HCT116 (cell line): Measurements from ENCODE around the gene MYOF. TPM values are rescaled to one million over a fixed set of nuclear protein-coding genes. Genes with fewer than 3 reads are reported as not detected.

ENCODE experiments used
- ATAC-seq: fragments of 200-7000 bp; cut with Tn5 transposase; 2 replicates; pipeline ENCODE4 v1.9.1; 2020; ENCODE audit warnings: mild to moderate bottlenecking, moderate library complexity
- BruUV-seq: library from RNA; stranded (reverse); fragments of 400-500 nt; replicated peaks from 2 replicates; lab custom pipeline; 2021; lab: Mats Ljungman, UMichigan
- CTCF ChIA-PET: fragments of 300-600 bp; sonication (Branson Sonifier 250); formaldehyde crosslinking; loops from one replicate; lab custom pipeline; 2021; ENCODE audit warnings: antibody characterized with exemption; lab: Charles Lee
- POLR2A ChIA-PET: fragments of 300-600, 350-600 bp; sonication (Branson Sonifier 250); formaldehyde crosslinking; loops from one replicate; lab custom pipeline; 2021; ENCODE audit warnings: antibody characterized with exemption; lab: Charles Lee
- RAD21 ChIA-PET, 2 experiments: fragments of 300-600 bp; sonication (Branson Sonifier 250); formaldehyde crosslinking; loops; one replicate each; lab custom pipeline; 2023; ENCODE audit warnings: low total read pairs in 2 of 2; ENCODE audit not compliant: uncharacterized antibody in 2 of 2, unreplicated experiment in 2 of 2, low non-redundant PET in 1 of 2; lab: Charles Lee
- DNase-seq: peaks from one replicate; pipeline ENCODE4 v3.0.0-alpha.2; 2010; ENCODE audit warnings: low read depth, low spot score
- H2AFZ ChIP-seq: fragments of 200-600 bp; shearing (Covaris generic), sonication (generic); 2 replicates; pipeline ENCODE4 v1.6.1; 2017; ENCODE audit warnings: low read depth, mixed run types, mixed read lengths, antibody characterized with exemption, low read length; ENCODE audit not compliant: poor library complexity, severe bottlenecking
- H3K27ac ChIP-seq: 2 replicates; pipeline ENCODE4 v1.5.1; 2012; ENCODE audit warnings: low read depth, low read length
- H3K27me3 ChIP-seq: fragments of 200-600 bp; sonication (generic); 2 replicates; pipeline ENCODE4 v1.6.1; 2016; ENCODE audit warnings: mixed run types, low read length, mixed read lengths; ENCODE audit not compliant: insufficient read depth
- H3K36me3 ChIP-seq, 2 experiments: fragments of 200-500 bp in 1 of 2; fragments of 200-600 bp in 1 of 2; sonication (Bioruptor generic) in 1 of 2; sonication (generic) in 1 of 2; 2 replicates each; pipeline versions ENCODE4 v1.5.1 to v1.6.1; 2014 to 2016; ENCODE audit warnings: low read length in 2 of 2, inconsistent platforms in 1 of 2, mixed read lengths in 1 of 2, mixed run types in 1 of 2; ENCODE audit not compliant: insufficient read depth in 2 of 2, control insufficient read depth in 1 of 2
- H3K4me1 ChIP-seq, 2 experiments: fragments of 200-600 bp in 1 of 2; sonication (generic) in 1 of 2; 2 replicates each; pipeline versions ENCODE4 v1.5.1 to v1.6.1; 2012 to 2017; ENCODE audit warnings: low read length in 2 of 2, inconsistent platforms in 1 of 2, mild to moderate bottlenecking in 1 of 2, mixed read lengths in 1 of 2, mixed run types in 1 of 2, moderate library complexity in 1 of 2; ENCODE audit not compliant: insufficient read depth in 2 of 2, control insufficient read depth in 1 of 2
- H3K4me2 ChIP-seq: fragments of 200-600 bp; sonication (generic); 2 replicates; pipeline ENCODE4 v1.6.1; 2017; ENCODE audit warnings: mixed run types, low read length, mixed read lengths
- H3K4me3 ChIP-seq, 2 experiments: fragments of 200-600 bp in 1 of 2; sonication (generic) in 1 of 2; replicated peaks in 1 of 2; 2 replicates each; pipeline ENCODE4 v1.5.1; 2011 to 2016; ENCODE audit warnings: low read length in 2 of 2, control low read depth in 1 of 2, low read depth in 1 of 2, mild to moderate bottlenecking in 1 of 2, mixed read lengths in 1 of 2, mixed run types in 1 of 2
- H3K79me2 ChIP-seq: fragments of 200-600 bp; sonication (generic); 2 replicates; pipeline ENCODE4 v1.6.1; 2017; ENCODE audit warnings: mild to moderate bottlenecking, mixed run types, low read length, moderate library complexity, mixed read lengths; ENCODE audit not compliant: insufficient read depth
- H3K9ac ChIP-seq: fragments of 200-600 bp; sonication (generic); 2 replicates; pipeline ENCODE4 v1.6.1; 2016; ENCODE audit warnings: low read length, mixed read lengths
- H3K9me2 ChIP-seq: fragments of 200-600 bp; sonication (generic), shearing (Covaris generic); 2 replicates; pipeline ENCODE4 v1.6.1; 2017; ENCODE audit warnings: mixed run types, mild to moderate bottlenecking, moderate library complexity; ENCODE audit not compliant: insufficient read depth
- H3K9me3 ChIP-seq, 2 experiments: fragments of 200-500 bp in 1 of 2; fragments of 200-600 bp in 1 of 2; sonication (Bioruptor generic) in 1 of 2; sonication (generic) in 1 of 2; 2 replicates each; pipeline ENCODE4 v1.6.1; 2014 to 2017; ENCODE audit warnings: low read length in 2 of 2, mixed read lengths in 2 of 2, inconsistent platforms in 1 of 2, low read depth in 1 of 2, mild to moderate bottlenecking in 1 of 2, mixed run types in 1 of 2, moderate library complexity in 1 of 2; ENCODE audit not compliant: control insufficient read depth in 1 of 2, insufficient read depth in 1 of 2
- H4K20me1 ChIP-seq: fragments of 200-600 bp; sonication (generic), shearing (Covaris generic); 2 replicates; pipeline ENCODE4 v1.6.1; 2017; ENCODE audit warnings: mixed run types, mild to moderate bottlenecking, moderate library complexity; ENCODE audit not compliant: insufficient read depth
- CBX3 ChIP-seq: IDR thresholded peaks from 2 replicates; pipeline ENCODE4 v1.6.1; 2012; ENCODE audit warnings: low read depth
- CEBPB ChIP-seq: IDR thresholded peaks from 2 replicates; pipeline ENCODE4 v1.6.1; 2012; ENCODE audit warnings: low read depth
- EZH2 ChIP-seq: fragments of 200-600 bp; sonication (generic); IDR thresholded peaks from 2 replicates; pipeline ENCODE4 v1.6.1; 2017; ENCODE audit warnings: antibody characterized with exemption, mixed run types
- FOSL1 ChIP-seq: IDR thresholded peaks from 2 replicates; pipeline ENCODE4 v1.6.1; 2012; ENCODE audit warnings: low read depth
- JUND ChIP-seq: IDR thresholded peaks from 2 replicates; pipeline ENCODE4 v1.6.1; 2012
- POLR2AphosphoS5 ChIP-seq: IDR thresholded peaks from 2 replicates; pipeline ENCODE4 v1.6.1; 2011; ENCODE audit warnings: mild to moderate bottlenecking, low read depth, low read length, moderate library complexity
- RAD21 ChIP-seq: IDR thresholded peaks from 2 replicates; pipeline ENCODE4 v1.6.1; 2012; ENCODE audit warnings: low read depth, mild to moderate bottlenecking
- SIN3A ChIP-seq: IDR thresholded peaks from 2 replicates; pipeline ENCODE4 v1.6.1; 2012; ENCODE audit warnings: low read depth
- SP1 ChIP-seq: IDR thresholded peaks from 2 replicates; pipeline ENCODE4 v1.6.1; 2012; ENCODE audit warnings: low read depth
- SRF ChIP-seq: IDR thresholded peaks from 2 replicates; pipeline ENCODE4 v1.6.1; 2012; ENCODE audit warnings: low read depth
- TCF7L2 ChIP-seq: IDR thresholded peaks from 2 replicates; pipeline ENCODE4 v1.7.0; 2011; ENCODE audit warnings: borderline replicate concordance, inconsistent platforms; ENCODE audit not compliant: insufficient read depth, insufficient read length; ENCODE audit errors: extremely low read depth
- ZFX ChIP-seq: fragments of 450-650 bp; IDR thresholded peaks from 2 replicates; pipeline ENCODE4 v1.6.1; 2017
- intact Hi-C: fragments of 100-400 bp; cut with micrococcal nuclease; formaldehyde crosslinking; loops from 2 replicates; pipeline ENCODE4 v1.10.0; 2022
- total RNA-seq: library from RNA; stranded (reverse); gene quantifications from one replicate; pipeline ENCODE4 v1.2.1, GENCODE V29; 2021; ENCODE audit not compliant: unreplicated experiment
- TF ChIP-seq, protein P1 (sequence below), 3 experiments: fragments of 200-600 bp in 1 of 3; sonication (generic) in 1 of 3; IDR thresholded peaks in 2 of 3; conservative IDR thresholded peaks in 1 of 3; 2 replicates each; pipeline ENCODE4 v1.5.1; 2012 to 2017; ENCODE audit warnings: low read depth in 2 of 3, low read length in 2 of 3, antibody characterized with exemption in 1 of 3, borderline replicate concordance in 1 of 3, control low read depth in 1 of 3, mild to moderate bottlenecking in 1 of 3, mixed read lengths in 1 of 3, mixed run types in 1 of 3, moderate library complexity in 1 of 3; ENCODE audit not compliant: insufficient read depth in 1 of 3
- TF ChIP-seq, protein P2 (sequence below): IDR thresholded peaks from 2 replicates; pipeline ENCODE4 v1.6.1; 2012
- TF ChIP-seq, protein P3 (sequence below): IDR thresholded peaks from 2 replicates; pipeline ENCODE4 v1.6.1; 2012

MYOF gene
- total RNA-seq, 1 experiment from 2014 or later = 250 TPM

DNA sequence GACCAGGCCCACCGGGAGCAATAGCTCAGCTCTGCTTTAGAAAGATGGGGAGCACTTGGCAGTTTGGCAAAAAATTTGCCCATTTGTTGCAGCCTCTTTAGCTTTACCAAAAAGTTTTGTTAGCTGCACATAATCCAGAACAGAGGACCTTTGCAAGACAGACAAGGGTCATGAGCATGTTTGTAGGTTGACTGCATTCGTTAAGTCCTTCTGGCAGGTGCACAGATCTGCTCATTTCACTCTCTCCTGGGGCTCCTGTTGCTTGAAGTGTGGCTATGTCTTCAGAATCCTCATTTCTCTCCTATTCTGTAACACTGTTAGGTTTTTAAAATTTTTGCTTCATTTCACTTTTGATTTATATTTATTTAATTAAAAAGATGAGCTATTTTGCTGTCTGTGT, 96.8 kb downstream of the MYOF start:
- no TSS peak for BruUV-seq
- Histone ChIP-seq H3K4me3 (no peak overlapping the region), H3K4me1 (peaks cover 40 to 68% of the 10 kb centered on the region in 2 experiments), H3K9me2 (no peaks in the 10 kb centered on the region), H3K36me3 (peaks cover 11 to 52% of the 10 kb centered on the region in 2 experiments; a peak in 3 of 4 replicates), H4K20me1 (no peaks in the 10 kb centered on the region), H3K9ac (peak overlapping the region; percentile 65), H3K27ac (peak overlapping the region; percentile 87), H3K9me3 (no peaks in the 10 kb centered on the region), H3K4me2 (peak overlapping the region; percentile 78), H3K27me3 (no peaks in the 10 kb centered on the region), H2AFZ (no peak overlapping the region), H3K79me2 (peaks cover 16% of the 10 kb centered on the region; the same call in 1 of the 2 replicates)
- DNase-seq = no peak
- intact Hi-C loops = no loop called here
- POLR2A ChIA-PET = interaction anchor here (1.2 to 2.9 kb wide), 7 partner anchors 9 to 97 kb away, joined by 3 to 15 read pairs (median 3); partner anchors contain the start of gene MYOF
- RAD21 ChIA-PET = no interaction called here
- TF ChIP-seq EZH2 = no peak
- TF ChIP-seq SIN3A = no peak
- CTCF ChIA-PET = interaction anchor here (1.3 kb wide), 1 partner anchor 97 kb away, joined by 5 read pairs; the partner anchor contains the start of gene MYOF
- ATAC-seq = no peak

DNA sequence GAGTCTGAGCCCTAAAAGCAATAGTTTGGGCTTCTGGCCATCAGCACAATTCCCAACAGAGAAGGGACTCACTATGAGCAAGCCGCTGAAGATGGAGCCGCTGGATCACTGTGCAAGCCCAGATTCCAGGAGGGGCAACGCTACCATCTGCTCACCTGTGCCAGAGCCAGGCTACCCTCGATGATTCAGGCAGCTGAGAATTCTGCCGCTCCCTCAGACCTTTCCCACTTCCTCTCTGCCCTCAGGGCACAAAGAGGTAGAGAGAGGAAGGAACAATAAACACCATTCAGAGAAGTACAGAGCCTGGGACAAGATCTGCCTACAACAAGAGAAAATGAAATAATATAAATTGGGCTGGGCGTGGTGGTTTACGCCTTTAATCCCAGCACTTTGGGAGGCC, 98.1 kb downstream of the MYOF start:
- peaks cover 22% of the 10 kb centered on the region; the same call in 1 of the 2 replicates for H3K79me2 ChIP-seq
- RAD21 ChIA-PET = interaction anchor here (0.8 to 1.8 kb wide), 4 partner anchors 82 to 98 kb away, joined by 3 to 9 read pairs (median 6); partner anchors contain the start of gene MYOF (in 2 of the 2)
- CTCF ChIA-PET = interaction anchor here (1.7 kb wide), 1 partner anchor 99 kb away, joined by 16 read pairs; the partner anchor contains the start of gene MYOF
- peak overlapping the region; percentile 78 for H3K4me2 ChIP-seq
- BruUV-seq = no TSS peak
- no peaks in the 10 kb centered on the region for H3K27me3 ChIP-seq
- no peaks in the 10 kb centered on the region for H3K9me2 ChIP-seq
- H4K20me1 ChIP-seq = no peaks in the 10 kb centered on the region
- no peak overlapping the region for H2AFZ ChIP-seq
- H3K36me3 ChIP-seq = peaks cover 16 to 65% of the 10 kb centered on the region in 2 experiments
- TF ChIP-seq, protein P1, sequence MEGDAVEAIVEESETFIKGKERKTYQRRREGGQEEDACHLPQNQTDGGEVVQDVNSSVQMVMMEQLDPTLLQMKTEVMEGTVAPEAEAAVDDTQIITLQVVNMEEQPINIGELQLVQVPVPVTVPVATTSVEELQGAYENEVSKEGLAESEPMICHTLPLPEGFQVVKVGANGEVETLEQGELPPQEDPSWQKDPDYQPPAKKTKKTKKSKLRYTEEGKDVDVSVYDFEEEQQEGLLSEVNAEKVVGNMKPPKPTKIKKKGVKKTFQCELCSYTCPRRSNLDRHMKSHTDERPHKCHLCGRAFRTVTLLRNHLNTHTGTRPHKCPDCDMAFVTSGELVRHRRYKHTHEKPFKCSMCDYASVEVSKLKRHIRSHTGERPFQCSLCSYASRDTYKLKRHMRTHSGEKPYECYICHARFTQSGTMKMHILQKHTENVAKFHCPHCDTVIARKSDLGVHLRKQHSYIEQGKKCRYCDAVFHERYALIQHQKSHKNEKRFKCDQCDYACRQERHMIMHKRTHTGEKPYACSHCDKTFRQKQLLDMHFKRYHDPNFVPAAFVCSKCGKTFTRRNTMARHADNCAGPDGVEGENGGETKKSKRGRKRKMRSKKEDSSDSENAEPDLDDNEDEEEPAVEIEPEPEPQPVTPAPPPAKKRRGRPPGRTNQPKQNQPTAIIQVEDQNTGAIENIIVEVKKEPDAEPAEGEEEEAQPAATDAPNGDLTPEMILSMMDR (IDR thresholded peaks at IDR 0.05 in 2 of 3, conservative IDR thresholded peaks at IDR 0.05 in 1 of 3; ENCODE audit: borderline replicate concordance in 1 of 3, insufficient read depth in 1 of 3, low read depth in 2 of 3, low read length in 2 of 3) = no peak
- TF ChIP-seq RAD21 (peak; percentile 44), TCF7L2 (peak; percentile 33), POLR2AphosphoS5 (peak; percentile 59), CBX3 (peak; percentile 96), ZFX (no peak), FOSL1 (peak; percentile 77), JUND (peak; percentile 85), CEBPB (peak; percentile 65), SRF (0 out of 2 replicates have a peak, but pooled peaks have one; percentile 43), SP1 (peak; percentile 95), SIN3A (peak; percentile 78)
- TF ChIP-seq, protein P2, sequence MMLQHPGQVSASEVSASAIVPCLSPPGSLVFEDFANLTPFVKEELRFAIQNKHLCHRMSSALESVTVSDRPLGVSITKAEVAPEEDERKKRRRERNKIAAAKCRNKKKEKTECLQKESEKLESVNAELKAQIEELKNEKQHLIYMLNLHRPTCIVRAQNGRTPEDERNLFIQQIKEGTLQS = no peak
- TF ChIP-seq, protein P3, sequence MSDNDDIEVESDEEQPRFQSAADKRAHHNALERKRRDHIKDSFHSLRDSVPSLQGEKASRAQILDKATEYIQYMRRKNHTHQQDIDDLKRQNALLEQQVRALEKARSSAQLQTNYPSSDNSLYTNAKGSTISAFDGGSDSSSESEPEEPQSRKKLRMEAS = peak; percentile 90
- no peaks in the 10 kb centered on the region for H3K9me3 ChIP-seq
- intact Hi-C loops = no loop called here
- POLR2A ChIA-PET = interaction anchor here (1.0 to 2.9 kb wide), 12 partner anchors 37 to 98 kb away, joined by 3 to 15 read pairs (median 4); partner anchors contain the start of gene MYOF
- ATAC-seq (peak; percentile 91), DNase-seq (peak; percentile 93)
- peak overlapping the region; percentile 87 for H3K27ac ChIP-seq
- peak overlapping the region; percentile 65 for H3K9ac ChIP-seq
- peaks cover 50 to 82% of the 10 kb centered on the region in 2 experiments for H3K4me1 ChIP-seq
- H3K4me3 ChIP-seq = peak overlapping the region; percentile 33 to 46
